ENCODE measurements around the gene RBM33. TPM values are rescaled to one million over a fixed set of nuclear protein-coding genes. Genes with fewer than 3 reads are reported as not detected.

The RBM33 gene, protein sequence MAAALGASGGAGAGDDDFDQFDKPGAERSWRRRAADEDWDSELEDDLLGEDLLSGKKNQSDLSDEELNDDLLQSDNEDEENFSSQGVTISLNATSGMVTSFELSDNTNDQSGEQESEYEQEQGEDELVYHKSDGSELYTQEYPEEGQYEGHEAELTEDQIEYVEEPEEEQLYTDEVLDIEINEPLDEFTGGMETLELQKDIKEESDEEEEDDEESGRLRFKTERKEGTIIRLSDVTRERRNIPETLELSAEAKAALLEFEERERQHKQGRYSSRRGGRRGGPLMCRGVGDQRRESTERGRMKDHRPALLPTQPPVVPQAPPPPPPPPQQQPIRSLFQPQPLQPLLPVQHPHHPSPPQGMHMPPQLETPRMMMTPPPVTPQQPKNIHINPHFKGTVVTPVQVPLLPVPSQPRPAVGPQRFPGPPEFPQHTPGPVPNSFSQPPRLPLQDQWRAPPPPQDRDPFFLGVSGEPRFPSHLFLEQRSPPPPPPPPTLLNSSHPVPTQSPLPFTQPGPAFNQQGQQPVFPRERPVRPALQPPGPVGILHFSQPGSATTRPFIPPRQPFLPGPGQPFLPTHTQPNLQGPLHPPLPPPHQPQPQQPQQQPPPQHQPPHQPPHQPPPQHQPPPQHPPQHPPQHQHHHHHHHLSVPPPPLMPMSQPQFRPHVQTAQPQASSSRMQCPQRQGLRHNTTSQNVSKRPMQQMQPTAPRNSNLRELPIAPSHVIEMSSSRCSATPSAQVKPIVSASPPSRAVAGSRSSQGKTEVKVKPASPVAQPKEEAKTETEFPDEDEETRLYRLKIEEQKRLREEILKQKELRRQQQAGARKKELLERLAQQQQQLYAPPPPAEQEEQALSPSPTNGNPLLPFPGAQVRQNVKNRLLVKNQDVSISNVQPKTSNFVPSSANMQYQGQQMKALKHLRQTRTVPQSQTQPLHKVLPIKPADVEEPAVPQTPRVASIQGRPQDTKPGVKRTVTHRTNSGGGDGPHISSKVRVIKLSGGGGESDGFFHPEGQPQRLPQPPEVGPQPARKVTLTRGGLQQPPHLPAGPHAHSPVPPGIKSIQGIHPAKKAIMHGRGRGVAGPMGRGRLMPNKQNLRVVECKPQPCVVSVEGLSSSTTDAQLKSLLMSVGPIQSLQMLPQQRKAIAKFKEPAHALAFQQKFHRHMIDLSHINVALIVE
- 33.0 TPM for total RNA-seq

GRCh38 chr7:155644178-155644970 lies at the start of gene RBM33:
Gene RBM33 (plus strand): TSS chr7:155644661. CDS start chr7:155644877, 216 bp downstream.

GRCh38 chr7:155811895-155812761 lies 167.7 kb downstream of the RBM33 start, which contains the start of gene SHH:
Gene SHH (minus strand): TSS chr7:155812463. CDS start chr7:155812122, 341 bp downstream.

Other genes with a start within 250 kb of the RBM33 start
- gene EN2, start 186.5 kb upstream of the RBM33 start, total RNA-seq = 0.23 TPM
- 0.46 TPM for gene CNPY1, start 98.1 kb upstream of the RBM33 start, total RNA-seq
- 8.5 TPM for gene SHH, start 167.8 kb downstream of the RBM33 start, total RNA-seq

Data from diencephalon (tissue), 1 donor.